Erythroblast (primary cell): ENCODE results near the gene PRPH2.

ENCODE experiments used
- GATA1 ChIP-seq: IDR thresholded peaks from 2 replicates; pipeline ENCODE4 v1.6.1; 2011; ENCODE audit warnings: low read depth, mild to moderate bottlenecking, control low read depth, low read length, moderate library complexity
- POLR2A ChIP-seq: IDR thresholded peaks from 2 replicates; pipeline ENCODE4 v1.6.1; 2011; ENCODE audit warnings: mild to moderate bottlenecking, low read length

GRCh38 chr6:42764911-42765648 lies 42.7 kb upstream of the PRPH2 start:
- no peak for TF ChIP-seq POLR2A
- TF ChIP-seq GATA1 = no peak
